Bone marrow (tissue), 2 donors: Measurements from ENCODE around the gene GBX2.
"Not testable (repeated sequence)": the region's sequence is repeated elsewhere in the genome, so short reads cannot be mapped to it uniquely, and the experiment has no call there.

Experiments used
- DNase-seq, 2 donors: peaks; one replicate each; lab custom pipeline; 2025; lab: John Stamatoyannopoulos, UW

The GBX2 gene

GRCh38 chr2:236155406-236155805, 12.8 kb downstream of the GBX2 start:
- no peak for DNase-seq

GRCh38 chr2:236146436-236146835, 21.8 kb downstream of the GBX2 start:
- DNase-seq = no peak

GRCh38 chr2:236143811-236144210, 24.4 kb downstream of the GBX2 start:
- no peak for DNase-seq

GRCh38 chr2:236141616-236142015, 26.6 kb downstream of the GBX2 start:
- not testable (repeated sequence) for DNase-seq

GRCh38 chr2:236137066-236137465, 31.1 kb downstream of the GBX2 start:
- DNase-seq = no peak

GRCh38 chr2:236136538-236136937, 31.6 kb downstream of the GBX2 start:
- no peak for DNase-seq

- no peak for DNase-seq
Measured at GRCh38 chr2:236133410-236134012, 34.7 kb downstream of the GBX2 start.

GRCh38 chr2:236131073-236131692, 37.0 kb downstream of the GBX2 start:
- no peak for DNase-seq

GRCh38 chr2:236130349-236130998, 37.7 kb downstream of the GBX2 start:
- no peak for DNase-seq

- no peak for DNase-seq
Measured at GRCh38 chr2:236129935-236130334, 38.3 kb downstream of the GBX2 start.

- DNase-seq = no peak
Measured at GRCh38 chr2:236128321-236128720, 39.9 kb downstream of the GBX2 start.

- DNase-seq = no peak
Measured at GRCh38 chr2:236127010-236127409, 41.2 kb downstream of the GBX2 start.

- DNase-seq = no peak
Measured at GRCh38 chr2:236125541-236125940, 42.6 kb downstream of the GBX2 start.

- no peak for DNase-seq
Measured at GRCh38 chr2:236124182-236124893, 43.8 kb downstream of the GBX2 start.

- DNase-seq = no peak
Measured at GRCh38 chr2:236123716-236124115, 44.5 kb downstream of the GBX2 start.

GRCh38 chr2:236122236-236122635, 46.0 kb downstream of the GBX2 start:
- no peak for DNase-seq

GRCh38 chr2:236121546-236121945, 46.6 kb downstream of the GBX2 start:
- DNase-seq = no peak

GRCh38 chr2:236120829-236121228, 47.4 kb downstream of the GBX2 start:
- DNase-seq = no peak

- DNase-seq = no peak
Measured at GRCh38 chr2:236120141-236120601, 48.0 kb downstream of the GBX2 start.

- DNase-seq = no peak
Measured at GRCh38 chr2:236119476-236119875, 48.7 kb downstream of the GBX2 start.

- DNase-seq = no peak
Measured at GRCh38 chr2:236119003-236119402, 49.2 kb downstream of the GBX2 start.

- DNase-seq = no peak
Measured at GRCh38 chr2:236117861-236118269, 50.3 kb downstream of the GBX2 start.

GRCh38 chr2:236117401-236117800, 50.8 kb downstream of the GBX2 start:
- no peak for DNase-seq
